Breast epithelium (tissue), 4 donors: Measurements from ENCODE around the gene EPHA5. TPM values are rescaled to one million over a fixed set of nuclear protein-coding genes. Genes with fewer than 3 reads are reported as not detected.

Experiments used
- DNase-seq, 2 donors: peaks; one replicate each; pipeline ENCODE4 v3.0.0-alpha.2; 2019; ENCODE audit warnings: low spot score in 2 of 2
- H3K27ac ChIP-seq, 2 donors: fragments of 200-600 bp; sonication (generic) in 1 of 2; one replicate each; pipeline ENCODE4 v1.5.1; 2016 to 2019; ENCODE audit warnings: mild to moderate bottlenecking in 1 of 2
- H3K27me3 ChIP-seq, 2 donors: fragments of 200-600 bp; sonication (generic) in 1 of 2; one replicate each; pipeline versions ENCODE4 v1.5.1 to v1.6.0; 2017 to 2019; ENCODE audit warnings: control low read depth in 1 of 2, mild to moderate bottlenecking in 1 of 2
- H3K36me3 ChIP-seq: fragments of 200-600 bp; one replicate; pipeline ENCODE4 v1.5.1; 2019
- H3K4me1 ChIP-seq, 2 donors: fragments of 200-600 bp; sonication (generic); one replicate each; pipeline ENCODE4 v1.5.1; 2016 to 2019; ENCODE audit warnings: control low read depth in 1 of 2
- H3K4me3 ChIP-seq, 3 donors: fragments of 200-600 bp; sonication (generic); 1 replicate in 2 of 3; 2 replicates in 1 of 3; pipeline ENCODE4 v1.5.1; 2016 to 2019; ENCODE audit warnings: mild to moderate bottlenecking in 3 of 3, moderate library complexity in 2 of 3
- H3K9me3 ChIP-seq, 2 donors: fragments of 200-600 bp; sonication (generic) in 1 of 2; one replicate each; pipeline ENCODE4 v1.5.1; 2016 to 2019; ENCODE audit warnings: control low read depth in 1 of 2
- CTCF ChIP-seq, 3 donors: fragments of 450-650 bp; IDR thresholded peaks; one replicate each; pipeline ENCODE4 v1.5.1; 2016 to 2017; ENCODE audit warnings: antibody characterized with exemption in 3 of 3, mild to moderate bottlenecking in 3 of 3, moderate library complexity in 3 of 3
- POLR2A ChIP-seq: fragments of 450-650 bp; IDR thresholded peaks from one replicate; pipeline ENCODE4 v1.6.1; 2016; ENCODE audit warnings: antibody characterized with exemption, mild to moderate bottlenecking, moderate library complexity
- POLR2AphosphoS5 ChIP-seq, 3 donors: sonication (generic); formaldehyde crosslinking; IDR thresholded peaks; one replicate each; pipeline ENCODE4 v1.6.1; 2017; ENCODE audit warnings: antibody characterized with exemption in 3 of 3
- intact Hi-C: fragments of 100-400 bp; cut with DNase I; formaldehyde crosslinking; loops from one replicate; pipeline ENCODE4 v1.15.1; 2023; ENCODE audit warnings: low total_unique reads
- total RNA-seq, 3 donors: library from RNA; depleted of rRNA; stranded (reverse); fragments of >200 nt; gene quantifications; one replicate each; pipeline ENCODE4 v1.1.0, GENCODE V29; 2016

Gene EPHA5
- total RNA-seq, 3 donors from 2014 or later, result 0.16 to 0.29 TPM; not detected in 1

GRCh38 chr4:65367306-65367705 lies 303.0 kb downstream of the EPHA5 start:
- Histone ChIP-seq H3K4me3 (no peak overlapping the region), H3K27me3 (no peaks in the 10 kb centered on the region), H3K27ac (no peak overlapping the region), H3K4me1 (no peaks in the 10 kb centered on the region), H3K36me3 (no peaks in the 10 kb centered on the region), H3K9me3 (no peaks in the 10 kb centered on the region)
- intact Hi-C loops, result no loop called here
- TF ChIP-seq POLR2A (no peak), CTCF (IDR thresholded peaks at IDR 0.05) (no peak), POLR2AphosphoS5 (IDR thresholded peaks at IDR 0.05) (no peak)
- DNase-seq, result no peak

GRCh38 chr4:65358914-65359313 lies 311.4 kb downstream of the EPHA5 start:
- no peak overlapping the region for H3K27ac ChIP-seq
- no peak for DNase-seq
- no peak overlapping the region for H3K4me3 ChIP-seq
- no peaks in the 10 kb centered on the region for H3K36me3 ChIP-seq
- H3K9me3 ChIP-seq, result no peaks in the 10 kb centered on the region
- H3K27me3 ChIP-seq, result no peaks in the 10 kb centered on the region
- TF ChIP-seq POLR2A, result no peak
- TF ChIP-seq POLR2AphosphoS5 (IDR thresholded peaks at IDR 0.05), result no peak
- TF ChIP-seq CTCF (IDR thresholded peaks at IDR 0.05), result no peak
- intact Hi-C loops, result no loop called here
- H3K4me1 ChIP-seq, result no peaks in the 10 kb centered on the region

GRCh38 chr4:65353098-65353497 lies 317.2 kb downstream of the EPHA5 start:
- H3K27me3 ChIP-seq, result no peaks in the 10 kb centered on the region
- no peaks in the 10 kb centered on the region for H3K9me3 ChIP-seq
- H3K27ac ChIP-seq, result no peak overlapping the region
- H3K4me1 ChIP-seq, result no peaks in the 10 kb centered on the region
- H3K4me3 ChIP-seq, result no peak overlapping the region
- TF ChIP-seq CTCF (IDR thresholded peaks at IDR 0.05), result no peak
- no peak for TF ChIP-seq POLR2A
- TF ChIP-seq POLR2AphosphoS5 (IDR thresholded peaks at IDR 0.05), result no peak
- no peak for DNase-seq
- no peaks in the 10 kb centered on the region for H3K36me3 ChIP-seq
- intact Hi-C loops, result no loop called here

- Histone ChIP-seq H3K36me3 (no peaks in the 10 kb centered on the region), H3K27me3 (no peaks in the 10 kb centered on the region), H3K4me3 (no peak overlapping the region), H3K9me3 (no peaks in the 10 kb centered on the region), H3K27ac (no peak overlapping the region), H3K4me1 (no peaks in the 10 kb centered on the region)
- TF ChIP-seq POLR2AphosphoS5 (IDR thresholded peaks at IDR 0.05), result no peak
- no peak for TF ChIP-seq POLR2A
- TF ChIP-seq CTCF (IDR thresholded peaks at IDR 0.05), result no peak
- intact Hi-C loops, result no loop called here
- DNase-seq, result no peak
Observed at GRCh38 chr4:65344278-65344825, 325.9 kb downstream of the EPHA5 start.

GRCh38 chr4:65343342-65343741 lies 326.9 kb downstream of the EPHA5 start:
- Histone ChIP-seq H3K27me3 (no peaks in the 10 kb centered on the region), H3K36me3 (no peaks in the 10 kb centered on the region), H3K27ac (no peak overlapping the region), H3K9me3 (no peaks in the 10 kb centered on the region), H3K4me3 (no peak overlapping the region), H3K4me1 (no peaks in the 10 kb centered on the region)
- TF ChIP-seq POLR2AphosphoS5 (IDR thresholded peaks at IDR 0.05), result no peak
- no peak for TF ChIP-seq POLR2A
- TF ChIP-seq CTCF (IDR thresholded peaks at IDR 0.05), result no peak
- DNase-seq, result no peak
- intact Hi-C loops, result no loop called here
